Measurements from ENCODE around the gene MEGF9.

GRCh38 chr9:120616966-120617935, 97.0 kb downstream of the MEGF9 start:
- no peak for TF ChIP-seq EZH2phosphoT487 (conservative IDR thresholded peaks at IDR 0.05; ENCODE audit: low read length)
- TF ChIP-seq, protein P1, sequence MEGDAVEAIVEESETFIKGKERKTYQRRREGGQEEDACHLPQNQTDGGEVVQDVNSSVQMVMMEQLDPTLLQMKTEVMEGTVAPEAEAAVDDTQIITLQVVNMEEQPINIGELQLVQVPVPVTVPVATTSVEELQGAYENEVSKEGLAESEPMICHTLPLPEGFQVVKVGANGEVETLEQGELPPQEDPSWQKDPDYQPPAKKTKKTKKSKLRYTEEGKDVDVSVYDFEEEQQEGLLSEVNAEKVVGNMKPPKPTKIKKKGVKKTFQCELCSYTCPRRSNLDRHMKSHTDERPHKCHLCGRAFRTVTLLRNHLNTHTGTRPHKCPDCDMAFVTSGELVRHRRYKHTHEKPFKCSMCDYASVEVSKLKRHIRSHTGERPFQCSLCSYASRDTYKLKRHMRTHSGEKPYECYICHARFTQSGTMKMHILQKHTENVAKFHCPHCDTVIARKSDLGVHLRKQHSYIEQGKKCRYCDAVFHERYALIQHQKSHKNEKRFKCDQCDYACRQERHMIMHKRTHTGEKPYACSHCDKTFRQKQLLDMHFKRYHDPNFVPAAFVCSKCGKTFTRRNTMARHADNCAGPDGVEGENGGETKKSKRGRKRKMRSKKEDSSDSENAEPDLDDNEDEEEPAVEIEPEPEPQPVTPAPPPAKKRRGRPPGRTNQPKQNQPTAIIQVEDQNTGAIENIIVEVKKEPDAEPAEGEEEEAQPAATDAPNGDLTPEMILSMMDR (IDR thresholded peaks at IDR 0.05; ENCODE audit: insufficient read depth, low read length, poor library complexity, severe bottlenecking) = no peak

Data from SU-DHL-6 (cell line).